A673 (cell line): ENCODE measurements around the gene TBX4. TPM values are rescaled to one million over a fixed set of nuclear protein-coding genes. Genes with fewer than 3 reads are reported as not detected.

ENCODE experiments used
- BruUV-seq: library from RNA; stranded (reverse); fragments of 400-500 nt; replicated peaks from 2 replicates; lab custom pipeline; 2021; lab: Mats Ljungman, UMichigan
- CTCF ChIA-PET: fragments of 300-600 bp; sonication (Branson Sonifier 250); formaldehyde crosslinking; loops from one replicate; lab custom pipeline; 2022; ENCODE audit warnings: antibody characterized with exemption; lab: Charles Lee
- POLR2A ChIA-PET: fragments of 300-600 bp; sonication (Branson Sonifier 250); formaldehyde crosslinking; loops from one replicate; lab custom pipeline; 2022; ENCODE audit warnings: antibody characterized with exemption; ENCODE audit not compliant: low non-redundant PET; lab: Charles Lee
- DNase-seq: peaks from one replicate; pipeline ENCODE4 v3.0.0-alpha.2; 2015; ENCODE audit warnings: low spot score
- H3K27ac ChIP-seq: fragments of 200-600 bp; sonication (generic); 2 replicates; pipeline ENCODE4 v1.5.1; 2016; ENCODE audit warnings: mixed run types, low read depth, mild to moderate bottlenecking, mixed read lengths, antibody characterized with exemption, low read length; ENCODE audit not compliant: poor library complexity, severe bottlenecking
- H3K27me3 ChIP-seq: fragments of 200-600 bp; sonication (generic); replicated peaks from 2 replicates; pipeline ENCODE4 v1.6.1; 2017; ENCODE audit warnings: mixed run types, low read depth, mild to moderate bottlenecking, mixed read lengths, antibody characterized with exemption, low read length; ENCODE audit not compliant: insufficient read depth, poor library complexity
- H3K36me3 ChIP-seq: fragments of 200-600 bp; sonication (generic); 2 replicates; pipeline ENCODE4 v1.6.1; 2016; ENCODE audit warnings: mixed run types, mild to moderate bottlenecking, mixed read lengths, antibody characterized with exemption, low read length; ENCODE audit not compliant: insufficient read depth, poor library complexity, severe bottlenecking
- H3K4me1 ChIP-seq: fragments of 200-600 bp; sonication (generic); 2 replicates; pipeline ENCODE4 v1.6.1; 2017; ENCODE audit warnings: mixed run types, mild to moderate bottlenecking, mixed read lengths, antibody characterized with exemption, low read length; ENCODE audit not compliant: insufficient read depth, poor library complexity, severe bottlenecking
- H3K4me3 ChIP-seq: fragments of 200-600 bp; sonication (generic); 2 replicates; pipeline ENCODE4 v1.5.1; 2016; ENCODE audit warnings: low read depth, mixed run types, mild to moderate bottlenecking, mixed read lengths, low read length; ENCODE audit not compliant: poor library complexity, severe bottlenecking
- H3K9me3 ChIP-seq: fragments of 200-600 bp; sonication (generic); 2 replicates; pipeline ENCODE4 v1.6.1; 2016; ENCODE audit warnings: mixed run types, low read depth, mild to moderate bottlenecking, mixed read lengths, antibody characterized with exemption, low read length; ENCODE audit not compliant: poor library complexity, severe bottlenecking
- CTCF ChIP-seq: fragments of 300-800, 200-600 bp; sonication (generic); conservative IDR thresholded peaks from 2 replicates; pipeline ENCODE4 v1.5.1; 2017; ENCODE audit warnings: low read depth, mild to moderate bottlenecking, antibody characterized with exemption, low read length, moderate library complexity, mixed read lengths
- EZH2 ChIP-seq: fragments of 200-600 bp; sonication (generic); IDR thresholded peaks from 2 replicates; pipeline ENCODE4 v1.6.1; 2017; ENCODE audit warnings: borderline replicate concordance, low read depth, mild to moderate bottlenecking, mixed read lengths, antibody characterized with exemption, low read length; ENCODE audit not compliant: poor library complexity, severe bottlenecking
- intact Hi-C: fragments of 100-400 bp; cut with micrococcal nuclease; formaldehyde crosslinking; loops from one replicate; pipeline ENCODE4 v1.10.0; 2022; ENCODE audit not compliant: unreplicated experiment
- total RNA-seq: library from RNA; stranded (reverse); gene quantifications from 2 replicates; pipeline ENCODE4 v1.2.3, GENCODE V29; 2021

Gene TBX4
- total RNA-seq, 1 experiment from 2014 or later, result not detected

- CTCF ChIA-PET, result no interaction called here
- no peak overlapping the region for H3K4me3 ChIP-seq
- no TSS peak for BruUV-seq
Measured at GRCh38 chr17:61528171-61528570, 75.9 kb downstream of the TBX4 start.

DNA sequence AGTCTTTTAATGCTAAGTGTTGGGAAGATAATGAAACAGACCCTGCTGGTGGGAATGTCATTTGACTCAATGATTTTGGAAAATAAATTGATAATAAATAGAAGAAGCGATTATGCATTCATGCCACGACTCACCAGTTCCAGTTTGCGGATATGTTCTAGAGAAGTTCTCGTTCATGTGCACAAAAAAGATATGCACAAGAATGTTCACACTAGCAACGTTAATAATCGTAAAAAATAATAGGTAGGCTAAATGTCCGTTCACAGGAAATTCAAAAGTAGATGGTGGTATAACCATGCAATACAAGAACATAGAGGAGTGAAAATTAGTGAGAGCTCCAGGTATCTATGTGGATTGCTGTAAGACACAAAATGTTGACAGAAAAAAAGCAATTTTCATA, 79.0 kb downstream of the TBX4 start:
- Histone ChIP-seq H3K27me3 (peaks cover 5% of the 10 kb centered on the region), H3K36me3 (no peaks in the 10 kb centered on the region), H3K27ac (no peak overlapping the region), H3K9me3 (no peaks in the 10 kb centered on the region), H3K4me3 (no peak overlapping the region), H3K4me1 (no peaks in the 10 kb centered on the region)
- intact Hi-C loops, result no loop called here
- DNase-seq, result no peak
- TF ChIP-seq EZH2, result no peak
- TF ChIP-seq CTCF, result no peak
- CTCF ChIA-PET, result no interaction called here
- POLR2A ChIA-PET, result no interaction called here
- no TSS peak for BruUV-seq

More at GRCh38 chr17:61528171-61528570, 75.9 kb downstream of the TBX4 start:
- no peak for DNase-seq
- H3K4me1 ChIP-seq, result no peaks in the 10 kb centered on the region
- POLR2A ChIA-PET, result no interaction called here
- no peak overlapping the region for H3K27ac ChIP-seq
- intact Hi-C loops, result no loop called here
- H3K9me3 ChIP-seq, result no peaks in the 10 kb centered on the region
- H3K27me3 ChIP-seq, result peaks cover 12% of the 10 kb centered on the region
- TF ChIP-seq EZH2 (no peak), CTCF (no peak)
- no peaks in the 10 kb centered on the region for H3K36me3 ChIP-seq

DNA sequence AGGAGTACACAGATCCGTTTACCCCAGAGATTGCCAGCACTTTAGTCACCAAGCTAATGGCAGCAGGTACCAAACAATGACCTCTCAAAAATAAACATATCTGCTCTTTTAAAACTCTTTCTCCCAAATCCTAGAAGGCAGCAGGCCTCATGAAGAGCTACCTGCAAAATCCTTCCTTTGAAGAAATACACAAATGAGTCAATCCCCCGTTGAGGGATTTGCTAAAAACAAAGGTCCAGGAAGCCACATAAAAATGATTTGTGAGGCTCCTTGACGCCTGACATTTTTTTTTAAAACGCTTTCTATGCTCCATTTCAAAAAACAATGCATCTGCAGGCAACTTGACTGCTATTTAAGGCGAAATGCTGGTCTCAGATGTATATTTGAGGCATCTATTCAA, 80.6 kb downstream of the TBX4 start:
- BruUV-seq, result no TSS peak
- no peak for DNase-seq
- POLR2A ChIA-PET, result no interaction called here

More for the DNA sequence above, 80.6 kb downstream of the TBX4 start:
- CTCF ChIA-PET, result no interaction called here
- H3K27me3 ChIP-seq, result no peaks in the 10 kb centered on the region
- no peak overlapping the region for H3K4me3 ChIP-seq
- H3K4me1 ChIP-seq, result no peaks in the 10 kb centered on the region
- no peak overlapping the region for H3K27ac ChIP-seq
- H3K9me3 ChIP-seq, result no peaks in the 10 kb centered on the region
- TF ChIP-seq EZH2, result no peak
- no peak for TF ChIP-seq CTCF
- no peaks in the 10 kb centered on the region for H3K36me3 ChIP-seq
- intact Hi-C loops, result no loop called here
